ENCODE measurements around the gene MS4A18.

DNA sequence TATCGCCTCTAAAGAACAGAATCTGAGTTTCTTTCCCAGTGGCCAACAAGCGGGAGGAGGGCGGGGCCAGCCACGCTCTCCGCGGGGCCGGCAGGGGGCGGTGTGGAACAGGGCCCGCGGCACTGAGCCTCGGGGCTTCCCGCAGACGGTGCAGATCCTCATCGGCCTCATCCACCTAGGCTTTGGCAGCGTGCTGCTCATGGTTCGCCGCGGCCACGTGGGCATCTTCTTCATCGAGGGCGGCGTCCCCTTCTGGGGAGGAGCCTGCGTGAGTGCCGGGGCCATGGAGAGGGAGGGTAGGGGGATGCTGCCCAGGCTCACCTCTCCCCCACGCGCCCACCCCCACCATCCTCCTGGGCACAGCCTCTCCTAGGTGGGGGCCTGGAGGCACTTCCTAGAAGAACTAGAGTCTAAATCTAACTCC lies 42.9 kb downstream of the MS4A18 start:
- TF ChIP-seq, protein P1, sequence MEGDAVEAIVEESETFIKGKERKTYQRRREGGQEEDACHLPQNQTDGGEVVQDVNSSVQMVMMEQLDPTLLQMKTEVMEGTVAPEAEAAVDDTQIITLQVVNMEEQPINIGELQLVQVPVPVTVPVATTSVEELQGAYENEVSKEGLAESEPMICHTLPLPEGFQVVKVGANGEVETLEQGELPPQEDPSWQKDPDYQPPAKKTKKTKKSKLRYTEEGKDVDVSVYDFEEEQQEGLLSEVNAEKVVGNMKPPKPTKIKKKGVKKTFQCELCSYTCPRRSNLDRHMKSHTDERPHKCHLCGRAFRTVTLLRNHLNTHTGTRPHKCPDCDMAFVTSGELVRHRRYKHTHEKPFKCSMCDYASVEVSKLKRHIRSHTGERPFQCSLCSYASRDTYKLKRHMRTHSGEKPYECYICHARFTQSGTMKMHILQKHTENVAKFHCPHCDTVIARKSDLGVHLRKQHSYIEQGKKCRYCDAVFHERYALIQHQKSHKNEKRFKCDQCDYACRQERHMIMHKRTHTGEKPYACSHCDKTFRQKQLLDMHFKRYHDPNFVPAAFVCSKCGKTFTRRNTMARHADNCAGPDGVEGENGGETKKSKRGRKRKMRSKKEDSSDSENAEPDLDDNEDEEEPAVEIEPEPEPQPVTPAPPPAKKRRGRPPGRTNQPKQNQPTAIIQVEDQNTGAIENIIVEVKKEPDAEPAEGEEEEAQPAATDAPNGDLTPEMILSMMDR (IDR thresholded peaks at IDR 0.05; ENCODE audit: extremely low read depth in 1 of 2, insufficient read depth in 1 of 2, low read depth in 1 of 2, low read length in 2 of 2): peak; percentile 73 to 81
- TF ChIP-seq POLR2AphosphoS5 (IDR thresholded peaks at IDR 0.05; ENCODE audit: insufficient read depth, low read depth, low read length) (no peak), JUN (IDR thresholded peaks at IDR 0.05; ENCODE audit: borderline replicate concordance, insufficient read depth, insufficient read length, low read depth) (no peak), EZH2 (IDR thresholded peaks at IDR 0.05; ENCODE audit: borderline replicate concordance, low read depth, low read length, severe bottlenecking) (no peak)

Measured in endothelial cell of umbilical vein (primary cell).